Measurements from ENCODE around the gene FAM120AOS.

The FAM120AOS gene

DNA sequence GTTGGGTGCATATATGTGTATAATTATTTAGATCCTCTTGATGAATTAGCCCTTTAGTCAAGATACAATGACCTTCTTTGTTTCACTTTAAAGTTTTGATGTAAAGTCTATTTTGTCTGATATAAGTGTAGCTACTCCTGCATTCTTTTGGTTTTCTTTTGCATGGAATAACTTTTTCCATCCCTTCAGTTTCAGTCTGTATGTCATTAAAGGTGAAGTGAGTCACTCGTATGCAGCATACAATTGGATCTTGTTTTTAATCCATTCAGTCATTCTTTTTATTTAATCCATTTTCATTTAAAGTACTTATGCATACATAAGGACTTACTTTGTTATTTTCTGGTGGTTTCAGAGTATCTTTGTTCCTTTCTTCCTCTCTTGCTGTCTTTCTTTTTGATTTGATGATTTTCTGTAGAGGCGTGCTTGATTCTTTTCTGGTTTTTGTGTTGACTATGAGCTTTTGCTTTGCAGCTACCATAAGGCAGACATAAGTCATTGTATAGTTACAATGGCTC lies 38.1 kb downstream of the FAM120AOS start:
- H3K27me3 ChIP-seq (ENCODE audit: insufficient read depth, low read length) = no peaks in the 10 kb centered on the region
- H3K9ac ChIP-seq (ENCODE audit: low read depth, low read length) = no peak overlapping the region
- H3K4me3 ChIP-seq (ENCODE audit: low read length) = no peak overlapping the region
- no peaks in the 10 kb centered on the region for H3K9me3 ChIP-seq (ENCODE audit: insufficient read depth, low read depth, low read length)
- H3K27ac ChIP-seq (ENCODE audit: low read length) = no peak overlapping the region
- no peaks in the 10 kb centered on the region for H3K4me1 ChIP-seq (ENCODE audit: insufficient read depth, low read length)
- no peaks in the 10 kb centered on the region for H3K36me3 ChIP-seq (ENCODE audit: insufficient read depth, low read depth, low read length)

DNA sequence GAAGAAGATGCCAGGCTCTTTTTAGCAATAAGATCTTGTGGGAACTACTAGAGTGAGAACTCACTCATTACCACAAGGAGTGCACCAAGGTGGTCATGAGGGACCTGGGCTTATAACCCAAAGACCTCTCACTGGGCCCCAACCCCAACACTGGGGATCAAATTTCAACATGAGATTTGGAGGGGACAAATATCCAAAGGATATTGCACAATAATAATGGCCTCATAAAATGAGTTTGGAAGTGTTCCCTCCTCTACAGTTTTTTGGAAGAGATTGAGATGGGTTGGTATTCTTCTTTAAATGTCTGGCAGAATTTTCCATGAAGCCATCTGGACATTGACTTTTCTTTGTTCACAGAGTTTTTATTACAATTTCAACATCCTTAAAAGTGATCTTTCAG lies 39.9 kb downstream of the FAM120AOS start:
- H3K4me1 ChIP-seq (ENCODE audit: insufficient read depth, low read length) = no peaks in the 10 kb centered on the region
- H3K4me3 ChIP-seq (ENCODE audit: low read length) = no peak overlapping the region

DNA sequence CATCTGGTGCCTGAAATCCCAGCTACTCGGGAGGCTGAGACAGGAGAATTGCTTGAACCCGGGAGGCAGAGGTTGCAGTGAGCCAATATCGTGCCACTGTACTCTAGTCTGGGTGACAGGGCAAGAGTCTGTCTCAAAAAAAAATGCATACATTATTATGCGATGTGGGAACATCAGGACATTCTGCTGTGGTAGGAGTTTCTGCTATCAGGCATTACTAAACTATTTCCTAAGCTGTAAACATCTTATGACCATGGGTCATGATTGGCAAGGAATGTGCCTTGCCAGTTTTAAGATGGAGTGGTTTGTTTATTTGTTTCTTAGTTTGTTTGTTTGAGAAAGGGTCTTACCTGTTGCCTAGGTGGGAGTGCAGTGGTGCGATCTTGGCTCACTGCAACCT lies 47.0 kb downstream of the FAM120AOS start:
- H3K27ac ChIP-seq (ENCODE audit: low read length) = no peak overlapping the region
- no peaks in the 10 kb centered on the region for H3K36me3 ChIP-seq (ENCODE audit: insufficient read depth, low read depth, low read length)
- no peak overlapping the region for H3K4me3 ChIP-seq (ENCODE audit: low read length)
- no peaks in the 10 kb centered on the region for H3K4me1 ChIP-seq (ENCODE audit: insufficient read depth, low read length)
- H3K9me3 ChIP-seq (ENCODE audit: insufficient read depth, low read depth, low read length) = no peaks in the 10 kb centered on the region
- no peak overlapping the region for H3K9ac ChIP-seq (ENCODE audit: low read depth, low read length)
- H3K27me3 ChIP-seq (ENCODE audit: insufficient read depth, low read length) = no peaks in the 10 kb centered on the region

More for the DNA sequence above, 39.9 kb downstream of the FAM120AOS start:
- Histone ChIP-seq H3K36me3 (ENCODE audit: insufficient read depth, low read depth, low read length) (no peaks in the 10 kb centered on the region), H3K9me3 (ENCODE audit: insufficient read depth, low read depth, low read length) (no peaks in the 10 kb centered on the region), H3K27ac (ENCODE audit: low read length) (no peak overlapping the region), H3K9ac (ENCODE audit: low read depth, low read length) (no peak overlapping the region), H3K27me3 (ENCODE audit: insufficient read depth, low read length) (no peaks in the 10 kb centered on the region)

- no peaks in the 10 kb centered on the region for H3K27me3 ChIP-seq (ENCODE audit: insufficient read depth, low read length)
- no peaks in the 10 kb centered on the region for H3K4me1 ChIP-seq (ENCODE audit: insufficient read depth, low read length)
- H3K27ac ChIP-seq (ENCODE audit: low read length) = no peak overlapping the region
- no peak overlapping the region for H3K4me3 ChIP-seq (ENCODE audit: low read length)
- no peaks in the 10 kb centered on the region for H3K36me3 ChIP-seq (ENCODE audit: insufficient read depth, low read depth, low read length)
- H3K9ac ChIP-seq (ENCODE audit: low read depth, low read length) = no peak overlapping the region
- H3K9me3 ChIP-seq (ENCODE audit: insufficient read depth, low read depth, low read length) = no peaks in the 10 kb centered on the region
Measured at GRCh38 chr9:93398471-93398870, 54.9 kb downstream of the FAM120AOS start.

DNA sequence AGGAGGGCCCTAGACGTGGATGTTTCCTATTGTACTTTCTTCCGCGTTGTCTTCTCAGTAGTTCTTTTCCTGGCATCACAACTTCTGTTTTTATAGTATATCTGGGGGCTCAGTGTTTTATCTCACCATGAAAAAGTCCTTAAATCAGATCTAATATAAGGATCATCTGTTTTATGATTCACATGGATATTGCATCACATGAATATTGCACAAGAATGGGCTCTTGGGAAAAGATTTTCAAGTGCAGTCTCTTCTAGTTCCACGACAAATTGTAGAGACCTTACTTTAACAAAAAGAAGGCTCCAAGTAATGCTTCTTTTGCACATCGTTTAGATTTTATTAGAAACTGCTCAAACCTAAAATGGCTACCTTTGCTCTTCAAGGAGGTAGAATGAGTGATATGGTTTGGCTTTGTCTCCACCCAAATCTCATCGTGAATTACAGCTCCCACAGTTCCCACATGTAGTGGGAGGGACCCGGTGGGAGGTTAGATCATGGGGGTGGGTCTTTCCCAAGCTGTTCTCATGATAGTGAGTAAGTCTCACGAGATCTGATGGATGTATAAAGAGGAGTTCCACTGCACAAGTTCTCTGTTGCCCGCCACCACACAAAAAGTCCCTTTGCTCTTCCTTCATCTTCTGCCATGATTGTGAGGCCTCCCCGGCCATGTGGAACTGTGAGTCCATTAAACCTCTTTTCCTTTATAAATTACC lies 55.6 kb downstream of the FAM120AOS start:
- Histone ChIP-seq H3K9me3 (ENCODE audit: insufficient read depth, low read depth, low read length) (no peaks in the 10 kb centered on the region), H3K36me3 (ENCODE audit: insufficient read depth, low read depth, low read length) (no peaks in the 10 kb centered on the region), H3K4me1 (ENCODE audit: insufficient read depth, low read length) (no peaks in the 10 kb centered on the region), H3K27ac (ENCODE audit: low read length) (no peak overlapping the region), H3K4me3 (ENCODE audit: low read length) (no peak overlapping the region), H3K9ac (ENCODE audit: low read depth, low read length) (no peak overlapping the region), H3K27me3 (ENCODE audit: insufficient read depth, low read length) (no peaks in the 10 kb centered on the region)

All from iPS-20b (cell line).